Measurements from ENCODE around the gene MYO1A. TPM values are rescaled to one million over a fixed set of nuclear protein-coding genes. Genes with fewer than 3 reads are reported as not detected.

Gene MYO1A
- total RNA-seq, 1 experiment from 2014 or later: 0.12 TPM

DNA sequence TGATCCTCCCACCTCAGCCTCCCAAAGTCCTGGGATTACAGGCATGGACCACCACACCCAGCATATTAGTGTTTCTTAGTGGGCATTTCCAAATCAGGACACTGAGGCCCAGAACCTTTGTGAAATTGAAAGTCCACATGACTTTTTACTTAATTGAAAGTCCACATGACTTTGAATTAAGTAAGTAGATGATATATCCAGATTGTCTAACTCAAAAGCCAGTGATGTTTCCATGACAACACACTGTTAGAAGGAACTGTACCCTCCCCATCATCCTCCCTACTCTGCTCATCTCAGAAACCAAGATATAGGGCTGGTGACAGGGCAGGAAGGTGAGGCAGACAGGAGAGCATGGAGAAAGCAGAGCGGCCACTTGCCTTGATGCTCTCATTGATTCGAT, 7.2 kb downstream of the MYO1A start:
- no peak for DNase-seq (ENCODE audit: unreplicated experiment)
- Mint-ChIP-seq H3K4me1 (ENCODE audit: insufficient read depth, unreplicated experiment) (no peaks in the 10 kb centered on the region), H3K4me3 (ENCODE audit: unreplicated experiment) (no peak overlapping the region), H3K27ac (ENCODE audit: low read depth, unreplicated experiment) (no peak overlapping the region), H3K36me3 (ENCODE audit: insufficient read depth, unreplicated experiment) (no peaks in the 10 kb centered on the region), H3K9me3 (ENCODE audit: unreplicated experiment) (no peaks in the 10 kb centered on the region), H3K27me3 (ENCODE audit: insufficient read depth, unreplicated experiment) (peaks cover 68% of the 10 kb centered on the region)
- intact Hi-C loops (cut with micrococcal nuclease): no loop called here
- BruUV-seq (replicated peaks): no TSS peak
- CTCF ChIA-PET: interaction anchor here (0.6 to 0.7 kb wide), 2 partner anchors 19 to 83 kb away, joined by 3 to 4 read pairs; no protein-coding TSS in a partner anchor
- POLR2A ChIA-PET: no interaction called here
- TF ChIP-seq, protein P1, sequence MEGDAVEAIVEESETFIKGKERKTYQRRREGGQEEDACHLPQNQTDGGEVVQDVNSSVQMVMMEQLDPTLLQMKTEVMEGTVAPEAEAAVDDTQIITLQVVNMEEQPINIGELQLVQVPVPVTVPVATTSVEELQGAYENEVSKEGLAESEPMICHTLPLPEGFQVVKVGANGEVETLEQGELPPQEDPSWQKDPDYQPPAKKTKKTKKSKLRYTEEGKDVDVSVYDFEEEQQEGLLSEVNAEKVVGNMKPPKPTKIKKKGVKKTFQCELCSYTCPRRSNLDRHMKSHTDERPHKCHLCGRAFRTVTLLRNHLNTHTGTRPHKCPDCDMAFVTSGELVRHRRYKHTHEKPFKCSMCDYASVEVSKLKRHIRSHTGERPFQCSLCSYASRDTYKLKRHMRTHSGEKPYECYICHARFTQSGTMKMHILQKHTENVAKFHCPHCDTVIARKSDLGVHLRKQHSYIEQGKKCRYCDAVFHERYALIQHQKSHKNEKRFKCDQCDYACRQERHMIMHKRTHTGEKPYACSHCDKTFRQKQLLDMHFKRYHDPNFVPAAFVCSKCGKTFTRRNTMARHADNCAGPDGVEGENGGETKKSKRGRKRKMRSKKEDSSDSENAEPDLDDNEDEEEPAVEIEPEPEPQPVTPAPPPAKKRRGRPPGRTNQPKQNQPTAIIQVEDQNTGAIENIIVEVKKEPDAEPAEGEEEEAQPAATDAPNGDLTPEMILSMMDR (IDR thresholded peaks at IDR 0.05; ENCODE audit: unreplicated experiment): no peak

DNA sequence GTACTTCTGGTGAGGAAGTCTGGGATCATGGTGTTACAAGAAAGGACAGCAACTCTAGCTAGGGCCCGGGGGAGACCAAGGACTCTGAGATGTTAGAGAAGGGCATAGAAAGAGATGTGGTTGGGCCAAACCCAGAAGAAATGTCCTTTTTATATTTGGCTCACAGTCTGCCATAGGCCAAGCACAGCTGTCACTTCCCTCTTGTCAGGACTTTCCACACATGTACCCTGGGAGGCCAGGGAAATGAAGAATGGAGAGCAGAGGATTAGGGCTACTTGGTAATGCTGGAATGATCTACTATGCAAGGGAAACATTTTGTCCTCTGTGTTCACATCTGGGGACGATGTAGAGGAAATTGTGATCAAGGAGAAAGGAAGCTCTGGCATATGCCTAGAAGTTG, 9.2 kb downstream of the MYO1A start:
- Mint-ChIP-seq H3K27me3 (ENCODE audit: insufficient read depth, unreplicated experiment) (peaks cover 54% of the 10 kb centered on the region), H3K9me3 (ENCODE audit: unreplicated experiment) (no peaks in the 10 kb centered on the region), H3K36me3 (ENCODE audit: insufficient read depth, unreplicated experiment) (no peaks in the 10 kb centered on the region), H3K27ac (ENCODE audit: low read depth, unreplicated experiment) (no peak overlapping the region), H3K4me3 (ENCODE audit: unreplicated experiment) (no peak overlapping the region), H3K4me1 (ENCODE audit: insufficient read depth, unreplicated experiment) (no peaks in the 10 kb centered on the region)
- DNase-seq (ENCODE audit: unreplicated experiment): no peak
- intact Hi-C loops (cut with micrococcal nuclease): no loop called here
- POLR2A ChIA-PET: interaction anchor here (1.0 to 1.6 kb wide), 3 partner anchors 9 to 18 kb away, joined by 3 to 5 read pairs (median 3); no protein-coding TSS in a partner anchor
- TF ChIP-seq, protein P1 (IDR thresholded peaks at IDR 0.05; ENCODE audit: unreplicated experiment): no peak
- CTCF ChIA-PET: interaction anchor here (0.6 to 1.0 kb wide), 6 partner anchors 12 to 32 kb away, joined by 3 to 4 read pairs (median 3); no protein-coding TSS in a partner anchor
- no TSS peak for BruUV-seq (replicated peaks)

DNA sequence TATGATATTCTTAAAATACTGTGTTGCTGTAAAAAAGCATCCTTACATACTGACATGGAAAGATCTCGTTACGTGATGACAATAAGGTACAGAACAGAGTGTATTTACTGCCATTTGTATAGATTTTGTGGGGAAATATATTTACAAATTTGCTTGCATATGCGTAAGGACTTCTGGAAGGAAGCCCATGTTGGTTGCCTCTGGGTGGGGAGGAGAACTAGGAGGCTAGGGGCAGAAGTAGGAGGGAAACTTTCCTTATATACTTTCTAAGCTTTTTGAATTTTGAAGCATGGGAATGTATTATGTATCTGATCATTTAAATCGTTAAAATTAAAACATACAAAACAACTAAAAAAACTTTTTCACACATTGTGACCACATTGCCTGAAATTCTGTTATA, 9.7 kb downstream of the MYO1A start:
- no peak for DNase-seq (ENCODE audit: unreplicated experiment)
- CTCF ChIA-PET: interaction anchor here (0.7 to 1.0 kb wide), 3 partner anchors 17 to 32 kb away, joined by 3 to 4 read pairs (median 4); no protein-coding TSS in a partner anchor
- no peaks in the 10 kb centered on the region for H3K36me3 Mint-ChIP-seq (ENCODE audit: insufficient read depth, unreplicated experiment)
- BruUV-seq (replicated peaks): no TSS peak
- peaks cover 48% of the 10 kb centered on the region for H3K27me3 Mint-ChIP-seq (ENCODE audit: insufficient read depth, unreplicated experiment)
- POLR2A ChIA-PET: interaction anchor here (1.0 to 1.6 kb wide), 3 partner anchors 9 to 17 kb away, joined by 3 to 5 read pairs (median 3); no protein-coding TSS in a partner anchor
- TF ChIP-seq, protein P1 (IDR thresholded peaks at IDR 0.05; ENCODE audit: unreplicated experiment): no peak
- no peak overlapping the region for H3K4me3 Mint-ChIP-seq (ENCODE audit: unreplicated experiment)
- no peak overlapping the region for H3K27ac Mint-ChIP-seq (ENCODE audit: low read depth, unreplicated experiment)
- no peaks in the 10 kb centered on the region for H3K4me1 Mint-ChIP-seq (ENCODE audit: insufficient read depth, unreplicated experiment)
- no peaks in the 10 kb centered on the region for H3K9me3 Mint-ChIP-seq (ENCODE audit: unreplicated experiment)
- intact Hi-C loops (cut with micrococcal nuclease): no loop called here

DNA sequence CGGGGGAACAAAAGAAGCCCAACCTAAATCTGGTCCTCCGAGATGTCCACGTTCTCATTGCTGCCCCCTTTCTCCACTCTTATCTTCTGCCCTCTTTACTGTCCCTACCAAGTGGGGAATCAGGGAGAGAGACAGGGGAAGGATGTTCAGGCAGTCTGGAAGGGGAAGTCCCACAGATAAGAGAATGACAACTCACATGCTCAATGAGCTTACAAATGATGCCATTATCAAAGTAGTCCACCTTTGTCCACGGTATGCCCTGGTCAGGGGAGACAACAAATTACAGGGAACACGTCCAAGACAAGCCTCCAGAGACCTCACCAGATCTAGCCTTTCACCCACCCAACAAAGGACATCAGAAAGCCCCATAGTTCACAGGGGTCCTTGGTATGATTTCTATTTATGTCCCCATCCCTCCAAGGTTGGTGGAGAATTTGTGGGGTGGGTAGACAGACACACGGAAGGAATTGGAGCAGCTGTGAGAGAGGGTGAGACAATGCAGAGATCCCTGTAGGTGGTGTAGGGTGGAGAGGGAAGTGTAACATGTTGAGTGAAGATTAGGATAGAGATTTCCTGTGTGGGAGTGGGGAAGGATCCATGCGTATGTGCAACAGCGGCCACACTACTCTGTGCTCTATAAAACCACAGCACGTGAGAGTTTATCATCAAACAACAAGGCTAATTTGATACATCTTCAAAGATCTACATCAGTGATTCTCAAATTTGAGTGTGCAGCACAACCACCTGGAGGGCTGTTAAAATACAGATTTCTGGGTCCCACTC, 10.7 kb downstream of the MYO1A start:
- no peaks in the 10 kb centered on the region for H3K9me3 Mint-ChIP-seq (ENCODE audit: unreplicated experiment)
- no peak overlapping the region for H3K4me3 Mint-ChIP-seq (ENCODE audit: unreplicated experiment)
- TF ChIP-seq, protein P1 (IDR thresholded peaks at IDR 0.05; ENCODE audit: unreplicated experiment): no peak
- no TSS peak for BruUV-seq (replicated peaks)
- ChIA-PET POLR2A (no interaction called here), CTCF (interaction anchor here (0.6 to 2.0 kb wide), 4 partner anchors 21 to 84 kb away, joined by 3 to 8 read pairs (median 4); no protein-coding TSS in a partner anchor)
- intact Hi-C loops (cut with micrococcal nuclease): no loop called here
- no peaks in the 10 kb centered on the region for H3K36me3 Mint-ChIP-seq (ENCODE audit: insufficient read depth, unreplicated experiment)
- DNase-seq (ENCODE audit: unreplicated experiment): no peak
- H3K27me3 Mint-ChIP-seq (ENCODE audit: insufficient read depth, unreplicated experiment): peaks cover 44% of the 10 kb centered on the region
- H3K4me1 Mint-ChIP-seq (ENCODE audit: insufficient read depth, unreplicated experiment): no peaks in the 10 kb centered on the region
- H3K27ac Mint-ChIP-seq (ENCODE audit: low read depth, unreplicated experiment): no peak overlapping the region
